Muscle of leg (tissue), 11 donors: ENCODE data around the gene FXYD1. TPM values are rescaled to one million over a fixed set of nuclear protein-coding genes. Genes with fewer than 3 reads are reported as not detected.
"Not testable (repeated sequence)": the region's sequence is repeated elsewhere in the genome, so short reads cannot be mapped to it uniquely, and the experiment has no call there.

Source experiments
- DNase-seq: peaks from one replicate; pipeline ENCODE4 v3.0.0; 2013
- H3K27ac ChIP-seq: one replicate; pipeline ENCODE4 v1.5.1; 2013; ENCODE audit warnings: mild to moderate bottlenecking, low read length, control low read depth
- H3K27me3 ChIP-seq: one replicate; pipeline ENCODE4 v1.6.1; 2013; ENCODE audit warnings: low read length; ENCODE audit not compliant: control insufficient read depth, insufficient read depth
- H3K36me3 ChIP-seq: one replicate; pipeline ENCODE4 v1.6.1; 2013; ENCODE audit warnings: low read length; ENCODE audit not compliant: control insufficient read depth, insufficient read depth
- H3K4me1 ChIP-seq: one replicate; pipeline ENCODE4 v1.6.1; 2013; ENCODE audit warnings: low read length; ENCODE audit not compliant: control insufficient read depth, insufficient read depth
- H3K4me3 ChIP-seq: one replicate; pipeline ENCODE4 v1.5.1; 2013; ENCODE audit warnings: low read length, control low read depth
- H3K9me3 ChIP-seq: replicated peaks from 2 replicates; pipeline ENCODE4 v1.6.1; 2013; ENCODE audit warnings: low read depth, low read length; ENCODE audit not compliant: control insufficient read depth
- WGBS: methylation state at CpG from one replicate; pipeline ENCODE4 v1.1.5; 2013; ENCODE audit warnings: missing lambda C conversion rate; ENCODE audit not compliant: insufficient coverage; 5-methylcytosine and 5-hydroxymethylcytosine counted together
- polyA plus RNA-seq, 8 donors: library from polyadenylated mRNA; unstranded; fragments of 120-200 nt; gene quantifications; one replicate each; pipeline versions ENCODE4 v1.2.1 to v1.2.3, GENCODE V29; 2013; ENCODE audit warnings: inconsistent platforms in 1 of 8, low replicate concordance in 1 of 8; ENCODE audit not compliant: insufficient read length in 8 of 8, insufficient read depth in 1 of 8
- total RNA-seq: library from RNA; stranded (reverse); fragments of 120-200 nt; gene quantifications from one replicate; pipeline ENCODE4 v1.2.4, GENCODE V29; 2013

Gene FXYD1
- total and polyA plus RNA-seq, 9 donors = 144 to 301 (median 195) TPM

GRCh38 chr19:35122687-35123551 lies 15.7 kb upstream of the FXYD1 start:
- Histone ChIP-seq H3K4me1 (peaks cover 47% of the 10 kb centered on the region), H3K36me3 (no peaks in the 10 kb centered on the region), H3K27me3 (no peaks in the 10 kb centered on the region), H3K27ac (no peak overlapping the region), H3K4me3 (no peak overlapping the region), H3K9me3 (no peaks in the 10 kb centered on the region)
- DNase-seq = peak; percentile 34
- WGBS = 65% methylated on average over 8 of the region's 19 CpGs

GRCh38 chr19:35123573-35123972 lies 15.1 kb upstream of the FXYD1 start:
- Histone ChIP-seq H3K4me1 (peaks cover 47% of the 10 kb centered on the region), H3K4me3 (no peak overlapping the region), H3K27me3 (no peaks in the 10 kb centered on the region), H3K27ac (peak overlapping the region; percentile 47), H3K9me3 (no peaks in the 10 kb centered on the region), H3K36me3 (no peaks in the 10 kb centered on the region)
- 82% methylated on average over 1 of the region's 5 CpGs for WGBS
- no peak for DNase-seq

- H3K36me3 ChIP-seq = no peaks in the 10 kb centered on the region
- DNase-seq = peak; percentile 98
- WGBS = 4% methylated on average over 37 of the region's 42 CpGs
- no peaks in the 10 kb centered on the region for H3K27me3 ChIP-seq
- peak overlapping the region; percentile 67 for H3K4me3 ChIP-seq
- peaks cover 47% of the 10 kb centered on the region for H3K4me1 ChIP-seq
- H3K9me3 ChIP-seq = no peaks in the 10 kb centered on the region
- peak overlapping the region; percentile 84 for H3K27ac ChIP-seq
Measured at GRCh38 chr19:35124098-35125060, 14.2 kb upstream of the FXYD1 start.

- Histone ChIP-seq H3K27ac (no peak overlapping the region), H3K4me3 (no peak overlapping the region), H3K4me1 (peaks cover 47% of the 10 kb centered on the region), H3K9me3 (no peaks in the 10 kb centered on the region), H3K27me3 (no peaks in the 10 kb centered on the region), H3K36me3 (no peaks in the 10 kb centered on the region)
- peak; percentile 16 for DNase-seq
- WGBS = 85% methylated on average over 17 of the region's 19 CpGs
Measured at GRCh38 chr19:35125270-35125717, 13.3 kb upstream of the FXYD1 start.

GRCh38 chr19:35125749-35126623 lies 12.6 kb upstream of the FXYD1 start:
- Histone ChIP-seq H3K27me3 (no peaks in the 10 kb centered on the region), H3K4me3 (no peak overlapping the region), H3K4me1 (peaks cover 42% of the 10 kb centered on the region), H3K9me3 (no peaks in the 10 kb centered on the region), H3K36me3 (no peaks in the 10 kb centered on the region), H3K27ac (no peak overlapping the region)
- 76% methylated on average over 30 of the region's 35 CpGs for WGBS
- no peak for DNase-seq

GRCh38 chr19:35126624-35126959 lies 12.0 kb upstream of the FXYD1 start:
- H3K27ac ChIP-seq = peak overlapping the region; percentile 13

GRCh38 chr19:35127871-35128270 lies 10.8 kb upstream of the FXYD1 start:
- no peaks in the 10 kb centered on the region for H3K36me3 ChIP-seq
- no peaks in the 10 kb centered on the region for H3K27me3 ChIP-seq
- H3K4me1 ChIP-seq = peaks cover 39% of the 10 kb centered on the region
- no peaks in the 10 kb centered on the region for H3K9me3 ChIP-seq
- DNase-seq = no peak
- no peak overlapping the region for H3K27ac ChIP-seq
- no peak overlapping the region for H3K4me3 ChIP-seq
- 60% methylated on average over 2 of the region's 7 CpGs for WGBS

More at GRCh38 chr19:35126624-35126959, 12.0 kb upstream of the FXYD1 start:
- WGBS = 30% methylated on average over 17 of the region's 20 CpGs
- H3K27me3 ChIP-seq = no peaks in the 10 kb centered on the region
- no peaks in the 10 kb centered on the region for H3K9me3 ChIP-seq
- DNase-seq = peak; percentile 68
- peaks cover 42% of the 10 kb centered on the region for H3K4me1 ChIP-seq
- no peak overlapping the region for H3K4me3 ChIP-seq
- no peaks in the 10 kb centered on the region for H3K36me3 ChIP-seq

- Histone ChIP-seq H3K4me3 (no peak overlapping the region), H3K27ac (no peak overlapping the region), H3K9me3 (no peaks in the 10 kb centered on the region), H3K27me3 (no peaks in the 10 kb centered on the region), H3K36me3 (no peaks in the 10 kb centered on the region), H3K4me1 (peaks cover 32% of the 10 kb centered on the region)
- WGBS = 81% methylated on average over 8 of the region's 9 CpGs
- no peak for DNase-seq
Measured at GRCh38 chr19:35128398-35129057, 10.1 kb upstream of the FXYD1 start.

- 37% methylated on average over 6 of the region's 14 CpGs for WGBS
- H3K4me3 ChIP-seq, H3K27ac ChIP-seq, H3K27me3 ChIP-seq, H3K9me3 ChIP-seq, H3K36me3 ChIP-seq, DNase-seq: not testable (repeated sequence)
- H3K4me1 ChIP-seq = peaks cover 28% of the 10 kb centered on the region
Measured at GRCh38 chr19:35129724-35130274, 8.8 kb upstream of the FXYD1 start.
